Measurements from ENCODE around the gene SORCS2.

DNA sequence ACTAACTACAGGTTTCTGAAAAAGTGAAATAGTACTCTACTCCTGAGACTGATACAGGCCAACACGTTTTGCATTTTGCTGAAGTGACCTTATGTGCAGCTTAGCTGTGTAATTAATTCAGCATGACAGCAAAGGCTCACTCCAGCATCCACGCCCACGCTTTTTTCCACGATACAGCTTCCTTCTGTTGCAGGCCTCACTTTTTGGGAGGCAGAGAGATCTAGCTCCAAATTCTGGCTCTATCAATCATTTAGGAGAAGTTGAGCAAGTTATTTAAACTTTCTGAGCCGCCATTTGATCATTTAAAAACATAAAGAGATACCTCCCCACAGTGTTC is 587.1 kb downstream of the SORCS2 start:
- TF ChIP-seq, protein P1, sequence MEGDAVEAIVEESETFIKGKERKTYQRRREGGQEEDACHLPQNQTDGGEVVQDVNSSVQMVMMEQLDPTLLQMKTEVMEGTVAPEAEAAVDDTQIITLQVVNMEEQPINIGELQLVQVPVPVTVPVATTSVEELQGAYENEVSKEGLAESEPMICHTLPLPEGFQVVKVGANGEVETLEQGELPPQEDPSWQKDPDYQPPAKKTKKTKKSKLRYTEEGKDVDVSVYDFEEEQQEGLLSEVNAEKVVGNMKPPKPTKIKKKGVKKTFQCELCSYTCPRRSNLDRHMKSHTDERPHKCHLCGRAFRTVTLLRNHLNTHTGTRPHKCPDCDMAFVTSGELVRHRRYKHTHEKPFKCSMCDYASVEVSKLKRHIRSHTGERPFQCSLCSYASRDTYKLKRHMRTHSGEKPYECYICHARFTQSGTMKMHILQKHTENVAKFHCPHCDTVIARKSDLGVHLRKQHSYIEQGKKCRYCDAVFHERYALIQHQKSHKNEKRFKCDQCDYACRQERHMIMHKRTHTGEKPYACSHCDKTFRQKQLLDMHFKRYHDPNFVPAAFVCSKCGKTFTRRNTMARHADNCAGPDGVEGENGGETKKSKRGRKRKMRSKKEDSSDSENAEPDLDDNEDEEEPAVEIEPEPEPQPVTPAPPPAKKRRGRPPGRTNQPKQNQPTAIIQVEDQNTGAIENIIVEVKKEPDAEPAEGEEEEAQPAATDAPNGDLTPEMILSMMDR (IDR thresholded peaks at IDR 0.05): no peak
- TF ChIP-seq EZH2 (IDR thresholded peaks at IDR 0.05; ENCODE audit: borderline replicate concordance, insufficient read depth, low read depth, low read length, poor library complexity, severe bottlenecking): no peak
